Ovary (tissue), 9 donors: ENCODE data around the gene TNIK. TPM values are rescaled to one million over a fixed set of nuclear protein-coding genes. Genes with fewer than 3 reads are reported as not detected.

ENCODE experiments used
- DNase-seq, 5 donors: peaks; one replicate each; pipeline ENCODE4 v3.0.0-alpha.2; 2019 to 2020
- H3K27ac ChIP-seq, 2 donors: fragments of 200-600 bp; one replicate each; pipeline versions ENCODE4 v1.5.1 to v1.8.0; 2019 to 2022
- H3K27me3 ChIP-seq: fragments of 200-600 bp; one replicate; pipeline ENCODE4 v1.8.0; 2022
- H3K36me3 ChIP-seq: fragments of 200-600 bp; sonication (generic); one replicate; pipeline ENCODE4 v1.5.1; 2019
- H3K4me1 ChIP-seq: one replicate; pipeline ENCODE4 v1.8.1; 2013; ENCODE audit warnings: mild to moderate bottlenecking, moderate library complexity; ENCODE audit not compliant: insufficient read depth
- H3K4me3 ChIP-seq: fragments of 200-600 bp; sonication (generic); one replicate; pipeline ENCODE4 v1.5.1; 2017
- H3K9me3 ChIP-seq, 2 donors: fragments of 200-600 bp in 1 of 2; sonication (generic) in 1 of 2; one replicate each; pipeline versions ENCODE4 v1.5.1 to v1.8.1; 2013 to 2019; ENCODE audit warnings: mild to moderate bottlenecking in 1 of 2, moderate library complexity in 1 of 2
- EP300 ChIP-seq: sonication (generic); formaldehyde crosslinking; IDR thresholded peaks from one replicate; pipeline ENCODE4 v1.6.1; 2017; ENCODE audit warnings: antibody characterized with exemption
- POLR2A ChIP-seq: fragments of 450-650 bp; IDR thresholded peaks from one replicate; pipeline ENCODE4 v1.6.1; 2017; ENCODE audit warnings: antibody characterized with exemption, mild to moderate bottlenecking, moderate library complexity
- WGBS, 3 donors: extraction: QIAGEN DNeasy Blood & Tissue Kit in 1 of 3; methylation state at CpG; one replicate each; pipeline versions ENCODE4 v1.1.5 to v1.1.7; 2013 to 2017; 5-methylcytosine and 5-hydroxymethylcytosine counted together
- intact Hi-C, 4 donors: fragments of 100-400 bp; cut with DNase I; formaldehyde crosslinking; loops; one replicate each; pipeline versions ENCODE4 v1.11.0 to v1.15.1; 2022 to 2023
- polyA plus RNA-seq, 2 donors: library from polyadenylated mRNA; stranded (reverse); fragments of 200-250 nt in 1 of 2; fragments of 350-450 nt in 1 of 2; fragmentation: Illumina TruSeq in 1 of 2; extraction: RNeasy Lipid Tissue Mini Kit (QIAGEN cat#74804) in 1 of 2; gene quantifications; one replicate each; pipeline ENCODE4 v1.2.3, GENCODE V29; 2013 to 2014
- total RNA-seq, 7 donors: library from RNA; depleted of rRNA in 2 of 7; stranded (reverse); fragments of >200 nt in 2 of 7; fragmentation: NEBNext Ultra II Directional in 3 of 7; extraction: Animal tissue kit (Norgen Biotek cat#: 25700) in 3 of 7; gene quantifications; one replicate each; pipeline versions ENCODE4 v1.1.0 to v1.2.4, GENCODE V29; 2016 to 2023
- TF ChIP-seq, protein P1 (sequence below), 3 donors: fragments of 450-650 bp in 2 of 3; fragments of 200-600 bp in 1 of 3; IDR thresholded peaks; one replicate each; pipeline versions ENCODE4 v1.5.1 to v1.8.0; 2016 to 2022; ENCODE audit warnings: antibody characterized with exemption in 3 of 3, mild to moderate bottlenecking in 1 of 3
- donor health status: DM: no; HTN: no; CAD: no; lungs with moderate emphysema.
- donor health status: DM: no; HTN: no; CAD: no.
- donor health status: Bipolar disorder and iron deficiency.
- donor health status: DM: yes; HTN: yes; CAD: no.
- donor health status: DM: no; HTN: no; CAD: no.
- donor health status: DM: yes; HTN: yes; CAD: no.

TNIK gene
- total and polyA plus RNA-seq, 9 donors: 1.1 to 9.5 (median 4.5) TPM

- H3K36me3 ChIP-seq: no peaks in the 10 kb centered on the region
- H3K4me1 ChIP-seq: no peaks in the 10 kb centered on the region
- no peak overlapping the region for H3K4me3 ChIP-seq
- H3K27ac ChIP-seq: no peak overlapping the region
- no peak for DNase-seq
- 58 to 73% (median 71%) methylated on average over 8 of the region's 8 CpGs for WGBS, 3 donors
- TF ChIP-seq EP300 (no peak), POLR2A (no peak)
- TF ChIP-seq, protein P1, sequence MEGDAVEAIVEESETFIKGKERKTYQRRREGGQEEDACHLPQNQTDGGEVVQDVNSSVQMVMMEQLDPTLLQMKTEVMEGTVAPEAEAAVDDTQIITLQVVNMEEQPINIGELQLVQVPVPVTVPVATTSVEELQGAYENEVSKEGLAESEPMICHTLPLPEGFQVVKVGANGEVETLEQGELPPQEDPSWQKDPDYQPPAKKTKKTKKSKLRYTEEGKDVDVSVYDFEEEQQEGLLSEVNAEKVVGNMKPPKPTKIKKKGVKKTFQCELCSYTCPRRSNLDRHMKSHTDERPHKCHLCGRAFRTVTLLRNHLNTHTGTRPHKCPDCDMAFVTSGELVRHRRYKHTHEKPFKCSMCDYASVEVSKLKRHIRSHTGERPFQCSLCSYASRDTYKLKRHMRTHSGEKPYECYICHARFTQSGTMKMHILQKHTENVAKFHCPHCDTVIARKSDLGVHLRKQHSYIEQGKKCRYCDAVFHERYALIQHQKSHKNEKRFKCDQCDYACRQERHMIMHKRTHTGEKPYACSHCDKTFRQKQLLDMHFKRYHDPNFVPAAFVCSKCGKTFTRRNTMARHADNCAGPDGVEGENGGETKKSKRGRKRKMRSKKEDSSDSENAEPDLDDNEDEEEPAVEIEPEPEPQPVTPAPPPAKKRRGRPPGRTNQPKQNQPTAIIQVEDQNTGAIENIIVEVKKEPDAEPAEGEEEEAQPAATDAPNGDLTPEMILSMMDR (IDR thresholded peaks at IDR 0.05): no peak
- no peaks in the 10 kb centered on the region for H3K9me3 ChIP-seq
- intact Hi-C loops: no loop called here
- H3K27me3 ChIP-seq: no peaks in the 10 kb centered on the region
Measured at GRCh38 chr3:171236265-171237008, 223.8 kb downstream of the TNIK start.

GRCh38 chr3:171234298-171235010, 225.8 kb downstream of the TNIK start:
- intact Hi-C loops: no loop called here
- TF ChIP-seq POLR2A: no peak
- no peak for TF ChIP-seq EP300
- TF ChIP-seq, protein P1 (IDR thresholded peaks at IDR 0.05): no peak
- 92 to 93% (median 92%) methylated on average over 8 of the region's 8 CpGs for WGBS, 3 donors
- H3K27ac ChIP-seq: no peak overlapping the region
- H3K36me3 ChIP-seq: no peaks in the 10 kb centered on the region
- no peak overlapping the region for H3K4me3 ChIP-seq
- H3K27me3 ChIP-seq: no peaks in the 10 kb centered on the region
- H3K9me3 ChIP-seq: no peaks in the 10 kb centered on the region
- DNase-seq: no peak
- H3K4me1 ChIP-seq: no peaks in the 10 kb centered on the region

DNA sequence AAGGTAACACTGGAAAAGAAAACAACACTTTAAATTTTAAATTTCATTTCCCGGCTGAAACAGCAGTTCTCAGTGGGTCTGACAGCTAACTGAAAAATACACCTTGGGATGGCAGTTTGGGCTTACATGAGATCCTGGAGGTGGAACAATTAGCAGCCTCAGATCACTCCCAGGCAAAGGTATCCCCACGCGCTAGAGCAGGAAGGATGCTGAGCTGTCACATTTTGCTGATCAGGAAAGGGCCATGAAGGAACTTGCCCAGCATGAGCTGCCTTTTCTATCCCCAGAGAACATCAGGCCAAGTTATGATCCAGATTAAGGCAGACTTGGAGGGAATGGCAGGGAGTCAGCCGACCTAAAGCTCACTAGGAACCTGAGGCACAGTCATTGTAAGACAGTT, 228.8 kb downstream of the TNIK start:
- Histone ChIP-seq H3K4me3 (no peak overlapping the region), H3K4me1 (no peaks in the 10 kb centered on the region), H3K27ac (no peak overlapping the region), H3K9me3 (no peaks in the 10 kb centered on the region), H3K36me3 (no peaks in the 10 kb centered on the region), H3K27me3 (no peaks in the 10 kb centered on the region)
- DNase-seq: no peak
- 86 to 94% (median 90%) methylated on average over 4 of the region's 4 CpGs for WGBS, 3 donors
- TF ChIP-seq, protein P1 (IDR thresholded peaks at IDR 0.05): no peak
- TF ChIP-seq POLR2A: no peak
- no peak for TF ChIP-seq EP300
- intact Hi-C loops: no loop called here

GRCh38 chr3:171230865-171231264, 229.3 kb downstream of the TNIK start:
- H3K27ac ChIP-seq: no peak overlapping the region
- WGBS, 3 donors: 67 to 73% (median 67%) methylated on average over 4 of the region's 4 CpGs
- TF ChIP-seq EP300: no peak
- TF ChIP-seq, protein P1 (IDR thresholded peaks at IDR 0.05): no peak
- no peak for TF ChIP-seq POLR2A
- no peaks in the 10 kb centered on the region for H3K27me3 ChIP-seq
- H3K9me3 ChIP-seq: no peaks in the 10 kb centered on the region
- no peaks in the 10 kb centered on the region for H3K4me1 ChIP-seq
- intact Hi-C loops: no loop called here
- H3K36me3 ChIP-seq: no peaks in the 10 kb centered on the region
- H3K4me3 ChIP-seq: no peak overlapping the region
- no peak for DNase-seq
